Esophagus muscularis mucosa (tissue), 3 donors: ENCODE data around the gene PDE4C.
A peak's percentile ranks its signal among the peaks of the same experiment; 100 is the strongest.

Experiments used
- POLR2A ChIP-seq: fragments of 450-650 bp; IDR thresholded peaks from one replicate; pipeline ENCODE4 v1.6.1; 2017; ENCODE audit warnings: antibody characterized with exemption, moderate library complexity, mild to moderate bottlenecking, low read depth
- TF ChIP-seq, protein P1 (sequence below), 3 experiments: fragments of 200-600 bp in 2 of 3; fragments of 450-650 bp in 1 of 3; sonication (generic) in 2 of 3; IDR thresholded peaks; one replicate each; pipeline ENCODE4 v1.5.1; 2017 to 2019; ENCODE audit warnings: antibody characterized with exemption in 3 of 3, mild to moderate bottlenecking in 2 of 3, moderate library complexity in 1 of 3

DNA sequence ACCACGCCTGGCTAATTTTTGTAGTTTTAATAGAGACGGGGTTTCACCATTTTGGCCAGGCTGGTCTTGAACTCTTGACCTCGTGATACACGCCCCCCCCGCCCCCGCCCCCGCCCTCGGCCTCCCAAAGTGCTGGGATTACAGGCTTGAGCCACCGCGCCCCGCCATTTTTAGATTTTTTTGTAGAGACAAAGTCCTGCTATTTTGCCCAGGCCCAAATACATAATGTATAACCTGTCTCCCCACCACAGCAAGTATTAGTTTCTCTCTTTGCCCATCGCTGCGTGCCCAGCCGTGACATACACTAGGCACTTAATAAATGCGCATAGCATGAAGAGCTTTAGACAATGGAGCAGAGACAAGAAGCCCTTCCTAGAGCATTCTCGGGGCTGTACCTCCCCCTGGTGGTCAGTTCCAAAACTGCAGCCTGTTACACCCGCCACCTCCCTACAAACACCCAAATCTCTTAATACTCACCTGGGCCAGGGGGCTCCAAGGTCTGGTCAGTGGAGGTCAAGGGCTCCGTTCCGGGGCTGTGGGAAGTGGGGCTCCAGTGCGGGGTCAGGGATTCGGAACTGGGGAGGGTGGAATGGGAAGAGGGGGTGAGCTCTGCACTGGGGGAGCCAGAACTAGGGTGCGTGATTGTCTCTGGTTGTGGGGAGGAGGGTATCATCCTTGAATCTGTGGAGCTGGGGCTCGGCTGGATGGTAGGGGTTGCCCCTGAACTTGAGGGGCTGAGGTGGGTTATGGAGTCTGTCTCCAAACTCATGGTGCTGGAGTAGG is 25.5 kb upstream of the PDE4C start:
- TF ChIP-seq, protein P1, sequence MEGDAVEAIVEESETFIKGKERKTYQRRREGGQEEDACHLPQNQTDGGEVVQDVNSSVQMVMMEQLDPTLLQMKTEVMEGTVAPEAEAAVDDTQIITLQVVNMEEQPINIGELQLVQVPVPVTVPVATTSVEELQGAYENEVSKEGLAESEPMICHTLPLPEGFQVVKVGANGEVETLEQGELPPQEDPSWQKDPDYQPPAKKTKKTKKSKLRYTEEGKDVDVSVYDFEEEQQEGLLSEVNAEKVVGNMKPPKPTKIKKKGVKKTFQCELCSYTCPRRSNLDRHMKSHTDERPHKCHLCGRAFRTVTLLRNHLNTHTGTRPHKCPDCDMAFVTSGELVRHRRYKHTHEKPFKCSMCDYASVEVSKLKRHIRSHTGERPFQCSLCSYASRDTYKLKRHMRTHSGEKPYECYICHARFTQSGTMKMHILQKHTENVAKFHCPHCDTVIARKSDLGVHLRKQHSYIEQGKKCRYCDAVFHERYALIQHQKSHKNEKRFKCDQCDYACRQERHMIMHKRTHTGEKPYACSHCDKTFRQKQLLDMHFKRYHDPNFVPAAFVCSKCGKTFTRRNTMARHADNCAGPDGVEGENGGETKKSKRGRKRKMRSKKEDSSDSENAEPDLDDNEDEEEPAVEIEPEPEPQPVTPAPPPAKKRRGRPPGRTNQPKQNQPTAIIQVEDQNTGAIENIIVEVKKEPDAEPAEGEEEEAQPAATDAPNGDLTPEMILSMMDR (IDR thresholded peaks at IDR 0.05): peak in 2 of 3 experiments; percentile 95 to 98
- no peak for TF ChIP-seq POLR2A
